Measurements from ENCODE around the gene CSNK1D.

CSNK1D gene

DNA sequence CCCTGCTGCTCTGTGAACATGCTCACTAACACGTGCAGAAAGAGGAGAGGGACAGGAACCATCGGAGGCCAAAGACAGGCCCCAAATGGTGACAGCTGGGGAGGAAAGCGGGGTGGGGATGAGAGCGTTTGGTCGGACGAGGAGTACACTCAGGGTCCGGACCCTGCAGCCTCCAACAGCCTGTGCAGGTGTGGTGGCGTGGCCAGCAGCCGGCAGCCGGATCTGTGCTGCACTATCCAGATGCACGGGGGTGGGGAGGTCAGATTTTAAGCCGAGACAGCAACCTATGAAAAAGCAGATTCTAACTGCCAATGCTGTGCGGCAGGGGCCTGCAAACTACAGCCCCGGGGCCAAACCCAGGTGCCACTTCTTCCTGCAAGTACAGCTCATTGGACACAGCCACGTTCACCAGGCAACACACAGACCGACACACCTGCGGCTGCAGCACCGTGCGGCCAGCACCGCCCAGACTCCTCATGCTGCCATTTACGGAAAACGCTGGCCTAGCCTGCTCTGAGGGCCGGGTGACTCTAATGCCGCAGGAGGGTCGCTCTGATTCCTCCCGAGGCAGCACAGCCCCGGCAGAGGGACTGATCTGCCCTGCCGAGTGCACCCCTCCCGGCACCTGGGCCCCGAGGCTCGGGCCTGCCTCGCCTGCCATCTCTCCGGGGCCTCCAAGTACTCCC lies 23.5 kb downstream of the CSNK1D start:
- no peak for DNase-seq

DNA sequence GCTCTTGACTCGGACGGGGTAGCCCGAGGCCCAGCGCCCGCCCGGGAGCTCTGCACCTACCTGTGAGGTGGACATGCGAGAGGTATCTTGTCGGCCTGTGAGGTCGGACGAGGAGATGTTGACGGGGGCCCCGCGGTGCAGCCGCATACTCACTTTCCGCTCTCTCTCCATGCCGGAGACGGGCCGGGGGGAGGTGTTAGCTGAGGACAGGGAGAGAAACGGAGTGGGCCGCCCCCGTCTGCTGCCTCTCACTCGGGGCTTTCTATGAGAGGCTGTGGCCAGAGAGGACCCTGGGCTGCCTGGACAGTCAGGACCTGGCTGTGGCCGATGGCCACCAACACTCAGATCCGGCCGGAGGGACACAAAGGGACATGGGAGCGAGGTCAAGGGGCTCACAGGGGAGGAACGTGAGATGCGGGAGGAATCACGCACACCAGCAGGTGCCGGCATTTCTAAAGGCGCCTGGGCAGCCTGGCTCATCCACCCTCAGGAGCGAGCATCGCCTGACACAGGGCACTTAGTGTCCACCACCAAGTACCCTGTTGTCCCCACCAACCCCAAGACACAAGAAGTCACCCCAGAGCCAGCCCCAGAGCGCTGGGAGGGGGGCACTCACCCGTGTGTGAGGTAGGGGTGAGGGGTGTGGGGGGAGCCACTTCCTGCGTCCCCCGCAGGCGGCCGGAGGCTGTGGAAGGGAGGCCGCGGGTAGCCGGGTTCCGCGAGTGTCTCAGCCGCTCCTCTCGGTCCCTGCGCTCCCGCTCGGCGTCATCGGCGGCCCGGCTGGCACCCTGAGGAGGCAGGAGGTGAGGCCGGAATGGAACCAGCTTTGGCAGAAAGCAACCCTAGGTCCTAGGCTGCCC lies 24.5 kb downstream of the CSNK1D start:
- DNase-seq: no peak

- no peak for DNase-seq
These were observed 25.4 kb downstream of the CSNK1D start for GRCh38 chr17:82247856-82248671.

DNA sequence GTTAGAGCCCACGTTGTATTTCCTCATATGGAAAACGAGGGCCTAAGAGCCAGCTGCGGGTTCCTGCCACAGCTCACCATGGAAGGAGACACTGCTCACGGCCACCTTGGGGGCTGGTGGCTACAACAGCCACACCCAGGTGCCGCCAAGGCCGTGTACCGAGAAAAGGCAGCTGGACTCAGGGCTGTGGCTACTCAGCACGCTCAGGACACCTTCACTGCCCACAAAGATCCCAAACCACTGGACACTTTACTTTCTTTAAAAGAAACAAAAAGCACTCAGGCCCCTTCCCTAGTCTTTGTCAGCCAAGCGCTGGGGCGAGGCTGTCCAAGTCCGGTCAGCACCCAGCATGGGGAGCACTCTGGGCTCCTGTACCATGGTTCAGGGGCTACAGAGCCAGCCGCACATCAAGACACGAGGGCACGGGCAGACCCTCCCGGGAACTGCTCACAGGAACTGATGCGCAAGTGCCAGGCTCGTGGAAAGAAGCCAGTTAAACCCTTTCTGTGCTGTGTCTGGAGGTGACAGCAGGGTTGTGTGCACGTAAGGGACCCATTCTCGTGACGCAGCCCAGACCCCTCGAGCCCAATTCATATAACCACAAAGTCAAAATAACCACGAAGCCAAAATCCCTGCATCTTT lies 26.2 kb downstream of the CSNK1D start:
- DNase-seq: no peak

DNA sequence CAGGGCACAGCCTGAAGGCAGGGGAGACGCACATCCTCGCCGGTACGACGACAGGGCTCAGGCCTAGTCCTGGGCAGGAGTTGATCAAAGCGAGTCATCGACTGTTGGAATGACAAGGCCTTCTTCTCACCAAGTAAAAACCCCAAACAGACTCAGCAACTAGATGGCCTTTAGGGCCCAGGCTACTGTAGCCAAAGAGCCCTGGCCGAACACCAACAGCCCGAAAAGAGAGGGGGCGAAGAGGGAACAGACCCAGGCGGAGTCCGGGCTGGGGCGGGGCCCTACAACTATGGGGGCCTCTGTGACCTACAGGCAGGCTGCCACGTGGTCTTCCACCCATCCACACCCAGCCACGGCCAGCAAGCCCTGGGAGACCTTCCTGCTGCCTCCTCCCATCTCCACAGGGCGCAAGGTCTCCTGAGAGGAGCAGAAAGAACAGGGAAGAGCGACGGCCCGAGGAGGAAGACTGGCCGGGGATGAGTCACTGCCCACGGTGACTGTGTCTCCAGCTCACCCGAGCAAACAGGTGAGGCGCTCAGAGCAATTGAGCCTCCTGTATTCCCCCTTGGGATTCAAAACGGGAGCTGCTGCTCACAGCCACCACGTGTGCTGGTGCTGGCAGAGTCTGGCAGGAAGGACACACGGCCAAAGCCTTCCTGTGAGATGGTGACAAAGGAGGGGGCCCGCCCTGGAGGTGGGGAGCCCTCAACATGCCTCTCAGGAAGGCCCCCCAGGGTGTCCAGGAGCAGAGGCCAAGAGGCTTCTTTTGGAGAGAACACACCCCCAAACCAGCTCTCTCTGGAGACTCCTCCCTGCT lies 26.9 kb downstream of the CSNK1D start:
- DNase-seq: no peak

DNA sequence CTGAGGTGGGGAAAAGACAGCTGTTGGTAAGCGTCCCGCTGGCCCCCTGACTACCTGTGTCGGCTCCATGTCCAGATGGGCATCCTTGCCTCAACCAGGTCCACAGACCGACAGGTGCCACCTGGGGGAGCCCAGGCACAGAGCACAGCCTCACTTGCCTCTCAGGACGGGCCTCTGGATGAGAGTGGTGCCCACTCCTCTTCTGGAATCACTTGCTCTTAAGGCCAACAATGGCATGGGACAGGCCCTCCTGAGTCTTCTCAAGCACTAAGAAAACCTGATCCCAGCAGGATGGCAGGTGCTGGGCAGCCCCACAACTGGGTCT lies 27.5 kb downstream of the CSNK1D start:
- no peak for DNase-seq

- no peak for DNase-seq
These were observed 28.1 kb downstream of the CSNK1D start for GRCh38 chr17:82245134-82246039.

DNA sequence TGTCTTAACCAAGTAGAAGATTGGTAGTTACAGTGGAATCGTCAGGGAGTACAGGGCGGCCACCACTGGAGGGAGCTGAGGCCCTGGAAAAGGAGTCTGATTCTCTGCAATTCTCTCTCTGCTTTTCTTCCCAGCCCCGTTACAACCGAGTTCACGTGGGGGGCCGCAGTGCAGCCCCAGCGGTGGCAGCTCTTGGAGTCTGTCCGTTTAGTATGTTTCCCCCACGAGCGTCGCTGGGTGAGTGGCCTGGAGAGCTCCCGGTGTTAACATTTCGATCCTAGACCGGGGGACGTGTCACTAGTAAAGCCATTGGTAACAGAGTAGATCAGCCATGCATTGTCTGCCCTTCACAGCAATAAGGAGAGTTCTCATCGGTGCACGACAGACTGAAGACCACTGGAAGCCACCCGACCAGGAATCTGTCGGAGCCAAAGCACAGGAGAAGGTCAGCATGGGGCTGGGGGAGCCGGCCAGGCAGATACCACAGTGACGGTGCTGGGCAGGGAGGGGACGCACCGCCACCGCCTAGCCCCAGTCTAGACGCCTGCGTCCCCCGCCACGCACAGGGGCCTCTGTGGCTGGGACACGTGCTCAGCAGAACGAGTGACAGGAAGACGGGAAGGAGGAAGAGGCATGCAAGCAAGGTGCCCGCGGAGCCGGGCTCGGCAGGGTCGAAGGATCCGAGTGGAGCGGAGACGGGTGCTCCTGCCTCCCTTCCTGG lies 28.9 kb downstream of the CSNK1D start:
- DNase-seq: no peak

DNA sequence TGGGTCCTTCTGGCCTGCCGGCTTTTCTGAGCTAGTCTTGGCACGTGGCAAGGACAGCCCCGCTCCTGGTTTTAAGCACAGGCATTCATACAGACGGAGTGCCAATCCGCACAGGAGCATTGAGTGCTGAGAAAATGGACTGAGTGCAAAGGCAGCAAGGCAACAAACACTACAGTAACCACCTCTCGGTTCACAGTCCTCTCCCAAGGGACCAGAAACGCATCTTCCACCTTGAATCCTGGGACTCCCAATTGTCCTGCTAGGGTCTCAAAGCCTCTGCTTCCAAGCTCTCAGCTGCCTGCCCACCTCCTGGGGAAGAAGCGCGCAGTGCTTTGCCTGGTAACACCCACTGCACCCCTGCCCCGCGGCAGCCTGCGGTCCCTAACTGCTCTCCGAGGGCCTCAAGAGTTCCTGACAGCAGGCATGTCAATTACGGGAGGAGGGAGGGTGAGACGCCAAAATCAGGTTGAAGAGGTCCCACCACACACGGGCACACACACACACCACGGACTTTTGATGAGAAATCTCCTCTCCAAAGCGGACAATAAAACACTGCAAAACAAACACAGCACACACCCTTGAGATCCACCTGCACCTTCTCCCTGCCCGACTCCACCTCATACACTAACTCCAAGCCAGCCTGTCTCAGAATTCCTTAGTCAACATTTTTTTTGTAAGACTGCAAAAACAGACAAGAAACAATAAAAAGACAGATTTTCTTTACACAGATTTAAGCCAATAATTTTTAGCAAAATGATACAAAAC lies 29.7 kb downstream of the CSNK1D start:
- DNase-seq: no peak

DNA sequence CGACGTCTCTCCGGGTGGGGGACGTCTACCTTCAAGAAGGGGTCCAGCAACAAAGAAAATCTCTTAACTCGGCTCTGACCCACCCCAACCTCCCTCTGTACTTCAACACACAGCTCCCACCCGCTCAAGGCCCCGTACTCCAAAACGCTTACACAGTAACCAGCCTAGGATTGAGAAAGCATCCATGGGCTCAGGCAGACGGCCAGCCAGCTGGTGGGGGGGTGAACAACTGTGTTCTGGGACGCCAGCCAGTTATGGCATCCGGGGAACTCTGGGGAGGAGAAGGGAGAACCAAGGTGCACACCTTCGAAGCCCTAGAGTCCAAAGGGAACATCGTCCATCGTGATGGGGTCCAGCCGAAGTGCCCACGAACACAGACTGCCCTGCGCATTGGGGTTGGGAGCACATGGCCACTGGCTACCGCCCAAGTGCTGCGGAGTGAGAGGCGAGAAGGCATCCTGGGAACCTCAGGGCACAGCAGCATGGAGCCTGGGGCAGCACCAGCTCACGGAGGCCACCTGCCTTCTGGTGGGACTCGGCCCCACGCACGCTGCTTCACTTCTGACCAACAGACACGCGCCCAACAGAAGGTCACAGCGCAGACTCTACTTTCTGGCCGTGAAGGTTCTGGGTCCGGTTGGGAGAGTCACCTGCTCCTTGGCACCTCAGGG lies 30.4 kb downstream of the CSNK1D start:
- no peak for DNase-seq

DNA sequence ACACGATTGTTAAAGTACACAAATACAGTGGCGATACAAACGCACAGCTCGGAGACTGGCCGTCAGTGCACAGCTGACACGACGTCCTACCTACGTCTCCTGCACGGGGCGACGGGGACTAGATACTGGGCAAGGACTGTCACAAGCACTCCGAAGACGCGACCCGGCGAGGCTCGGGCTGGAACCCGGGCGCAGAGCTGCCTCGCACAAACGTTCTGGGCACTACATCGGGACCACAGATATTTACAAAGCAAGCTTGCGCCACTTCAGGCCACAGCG lies 30.9 kb downstream of the CSNK1D start:
- DNase-seq: no peak

DNA sequence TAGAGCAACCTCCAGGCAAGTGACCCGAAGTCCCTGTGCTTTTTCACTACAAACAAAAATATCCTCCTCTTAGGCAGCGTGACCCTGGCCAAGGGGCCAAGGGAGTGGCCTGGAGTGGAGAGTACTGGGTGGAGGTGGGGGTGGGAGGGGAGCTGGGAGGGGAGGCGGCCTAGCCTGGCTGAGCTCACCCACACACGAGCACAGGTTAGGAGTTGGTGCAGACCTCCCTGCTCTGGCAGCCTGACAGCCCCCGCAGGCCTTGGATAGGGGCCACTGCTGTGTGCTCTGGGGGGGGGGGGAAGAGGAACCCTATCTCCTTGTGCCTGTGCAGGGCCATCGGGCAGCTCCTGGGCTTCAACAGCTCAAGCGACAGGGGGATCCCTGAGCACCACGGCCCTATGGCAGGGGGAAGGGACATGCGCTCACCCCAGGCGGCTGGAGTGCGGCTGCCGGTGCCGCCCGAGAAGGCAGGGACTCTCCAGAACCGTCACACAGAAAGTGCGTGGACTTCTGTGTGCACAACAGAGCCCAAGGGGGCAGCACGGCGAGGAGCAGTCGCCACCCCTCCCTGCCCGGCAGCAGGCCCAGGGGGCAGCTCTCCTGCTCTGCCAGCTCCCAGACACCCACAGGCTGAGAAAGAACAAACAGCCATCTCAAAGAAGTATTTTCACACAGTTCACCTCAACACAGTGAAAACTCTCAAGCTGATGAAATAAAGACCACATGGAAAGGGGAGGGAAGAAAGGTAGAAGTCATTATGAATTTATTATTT lies 31.4 kb downstream of the CSNK1D start:
- DNase-seq: no peak

DNA sequence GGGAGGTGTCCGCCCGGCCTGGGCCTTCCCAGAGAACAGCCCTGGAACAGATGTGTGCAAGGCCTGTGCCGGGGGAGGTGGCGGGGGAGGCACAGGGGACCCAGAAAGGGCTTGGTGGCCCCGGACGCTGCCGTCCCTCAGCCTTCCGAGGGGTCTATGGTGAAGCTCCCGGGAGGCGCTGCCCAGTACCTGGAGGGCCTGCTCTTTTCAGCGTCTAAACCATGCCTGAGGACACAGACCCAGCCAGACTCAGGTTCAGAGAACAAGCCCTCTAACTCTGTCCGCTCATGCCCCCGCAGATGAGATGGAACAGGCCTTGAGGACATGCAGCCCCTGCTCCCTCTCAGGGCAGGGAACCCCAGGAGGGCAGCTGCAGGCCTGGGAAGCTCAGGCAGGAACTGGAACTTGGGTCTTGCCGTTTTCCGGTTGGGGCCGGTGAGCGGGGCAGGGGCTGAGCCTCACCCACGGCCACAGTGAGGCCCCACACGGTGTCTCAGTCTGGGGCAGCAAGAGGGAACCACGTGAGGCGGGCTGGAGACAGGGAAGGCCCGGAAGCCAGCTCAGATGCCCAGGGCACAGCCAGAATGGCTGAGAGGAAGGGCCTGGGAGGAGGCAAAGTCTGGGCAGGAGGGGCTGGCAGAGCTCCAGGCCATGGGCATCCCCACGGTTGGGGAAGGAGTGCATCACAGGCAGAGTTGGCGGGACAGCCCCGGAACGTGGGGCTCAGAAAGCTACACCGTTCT lies 32.1 kb downstream of the CSNK1D start:
- no peak for DNase-seq

DNA sequence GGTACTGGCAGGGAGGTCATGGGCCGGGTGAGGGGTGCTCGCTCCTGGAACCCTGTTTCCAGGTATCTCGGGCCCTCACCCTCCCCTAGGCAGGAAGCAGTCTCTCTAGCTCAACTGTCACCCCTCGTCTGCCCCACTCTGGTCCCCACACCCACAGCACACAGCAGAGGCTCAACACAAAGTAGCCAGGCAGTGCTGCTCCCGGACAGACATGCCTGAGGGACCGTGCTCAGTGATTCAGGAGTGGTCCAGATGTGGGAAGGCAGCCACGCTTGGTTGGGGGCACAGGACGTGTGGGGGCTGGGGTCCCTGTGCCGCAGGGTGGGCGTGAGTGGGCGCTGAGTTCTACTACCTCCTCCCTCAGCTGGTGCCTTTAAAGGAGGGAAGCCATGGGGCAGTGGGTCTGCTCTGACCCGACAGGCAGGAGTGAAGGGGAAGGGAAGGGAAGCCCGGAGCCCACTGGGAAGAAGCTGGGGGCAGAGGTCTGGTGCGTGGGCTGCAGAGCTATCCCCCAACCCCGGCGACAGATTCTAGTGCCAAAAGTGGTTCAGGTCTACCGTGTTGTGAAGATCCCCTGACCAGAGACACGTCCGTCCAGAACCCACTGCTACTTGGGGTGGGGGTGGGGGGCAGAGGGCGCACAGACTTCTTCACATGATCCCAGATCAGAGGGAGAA lies 32.9 kb downstream of the CSNK1D start:
- no peak for DNase-seq

DNA sequence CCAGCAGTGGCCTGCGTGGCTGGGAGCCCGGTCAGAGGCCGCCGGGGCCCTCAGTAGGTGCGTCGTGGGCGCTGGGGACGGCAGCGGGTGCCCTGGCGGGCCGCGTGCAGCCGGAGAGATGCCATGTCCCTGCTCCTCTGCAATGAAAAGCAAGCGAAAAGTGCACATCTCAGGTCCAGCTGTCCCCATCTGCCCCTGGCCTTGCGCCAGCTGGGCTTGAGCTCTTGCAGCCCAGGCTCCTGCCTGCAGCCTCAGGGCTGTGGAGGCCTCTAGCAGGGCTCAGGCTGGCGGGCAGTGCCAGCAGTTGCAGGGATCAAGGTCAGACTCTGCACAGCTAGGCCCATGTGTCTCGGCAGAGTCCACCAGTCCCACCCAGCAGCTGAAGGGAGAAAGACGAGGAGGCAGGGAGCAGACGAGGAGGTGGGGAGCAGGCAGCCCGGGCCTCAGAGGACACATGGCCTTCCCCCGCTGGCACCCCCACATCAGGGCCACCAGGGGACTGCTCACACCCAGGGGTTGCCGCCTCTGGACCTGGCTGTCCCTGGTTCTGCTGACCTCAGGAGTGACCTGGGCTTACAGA lies 33.5 kb downstream of the CSNK1D start:
- DNase-seq: no peak

DNA sequence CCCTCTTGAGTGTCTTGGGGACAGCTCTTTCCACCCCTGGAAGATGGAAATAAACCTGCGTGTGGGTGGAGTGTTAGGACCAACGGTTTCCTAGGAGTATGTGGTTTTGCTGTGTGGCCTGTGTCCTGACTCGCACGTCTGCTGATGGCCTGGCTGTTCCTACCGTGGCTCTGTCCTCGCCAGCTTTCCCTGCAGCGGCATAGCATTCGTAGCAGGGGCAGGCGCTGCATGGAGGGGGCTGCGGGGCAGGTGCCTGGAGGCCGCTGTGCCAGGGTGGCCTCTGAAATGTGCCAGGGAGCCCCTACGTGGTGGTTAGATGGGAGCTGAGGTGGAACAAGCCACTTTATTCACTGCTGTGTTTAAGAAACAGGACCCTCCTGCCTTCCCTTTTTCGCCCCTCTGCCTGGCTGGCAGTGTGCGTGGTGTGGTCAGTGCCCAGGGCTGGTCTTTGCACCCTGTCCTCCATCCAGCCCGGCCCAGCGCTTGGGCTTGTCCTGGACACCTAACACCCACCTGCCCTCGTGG lies 34.0 kb downstream of the CSNK1D start:
- no peak for DNase-seq

Data from central memory CD4-positive, alpha-beta T cell (primary cell).